ENCODE results near the gene CSNK2A3.

CSNK2A3 gene

GRCh38 chr11:11356842-11357241 is 3.8 kb upstream of the CSNK2A3 start:
- TF ChIP-seq EP300 (IDR thresholded peaks at IDR 0.05; ENCODE audit: borderline replicate concordance) (no peak), USF1 (IDR thresholded peaks at IDR 0.05) (no peak), NFIC (IDR thresholded peaks at IDR 0.05) (no peak)

GRCh38 chr11:11351042-11351586 is 1.9 kb downstream of the CSNK2A3 start:
- TF ChIP-seq RAD21 (IDR thresholded peaks at IDR 0.05; ENCODE audit: low read depth) = no peak
- no peak for TF ChIP-seq ZBTB7A (IDR thresholded peaks at IDR 0.05; ENCODE audit: low read depth)
- TF ChIP-seq MAX (IDR thresholded peaks at IDR 0.05) = no peak

GRCh38 chr11:11349870-11350337 is 3.1 kb downstream of the CSNK2A3 start:
- no peak for TF ChIP-seq CREB1 (IDR thresholded peaks at IDR 0.05; ENCODE audit: low read depth)
- no peak for TF ChIP-seq USF1 (IDR thresholded peaks at IDR 0.05)
- no peak for TF ChIP-seq TEAD4 (IDR thresholded peaks at IDR 0.05)
- TF ChIP-seq TAF1 (IDR thresholded peaks at IDR 0.05; ENCODE audit: low read depth) = no peak
- no peak for TF ChIP-seq EP300 (IDR thresholded peaks at IDR 0.05; ENCODE audit: borderline replicate concordance)
- TF ChIP-seq YY1 (IDR thresholded peaks at IDR 0.05; ENCODE audit: low read depth) = no peak
- no peak for TF ChIP-seq MAX (IDR thresholded peaks at IDR 0.05)
- TF ChIP-seq CEBPB (IDR thresholded peaks at IDR 0.05) = no peak
- TF ChIP-seq ZBTB7A (IDR thresholded peaks at IDR 0.05; ENCODE audit: low read depth) = no peak
- no peak for TF ChIP-seq FOXM1 (IDR thresholded peaks at IDR 0.05; ENCODE audit: borderline replicate concordance, low read depth)
- no peak for TF ChIP-seq TCF12 (IDR thresholded peaks at IDR 0.05; ENCODE audit: low read depth)
- TF ChIP-seq REST (IDR thresholded peaks at IDR 0.05; ENCODE audit: low read depth) = no peak
- no peak for TF ChIP-seq RAD21 (IDR thresholded peaks at IDR 0.05; ENCODE audit: low read depth)
- no peak for TF ChIP-seq EGR1 (IDR thresholded peaks at IDR 0.05)
- no peak for TF ChIP-seq NFIC (IDR thresholded peaks at IDR 0.05)

GRCh38 chr11:11349106-11349825 is 3.8 kb downstream of the CSNK2A3 start:
- no peak for TF ChIP-seq FOXM1 (IDR thresholded peaks at IDR 0.05; ENCODE audit: borderline replicate concordance, low read depth)
- TF ChIP-seq CREB1 (IDR thresholded peaks at IDR 0.05; ENCODE audit: low read depth) = no peak
- TF ChIP-seq CEBPB (IDR thresholded peaks at IDR 0.05) = no peak
- no peak for TF ChIP-seq EP300 (IDR thresholded peaks at IDR 0.05; ENCODE audit: borderline replicate concordance)
- no peak for TF ChIP-seq TAF1 (IDR thresholded peaks at IDR 0.05; ENCODE audit: low read depth)
- no peak for TF ChIP-seq ZBTB7A (IDR thresholded peaks at IDR 0.05; ENCODE audit: low read depth)

GRCh38 chr11:11348303-11348702 is 4.7 kb downstream of the CSNK2A3 start:
- TF ChIP-seq TAF1 (IDR thresholded peaks at IDR 0.05; ENCODE audit: low read depth) (no peak), CREB1 (IDR thresholded peaks at IDR 0.05; ENCODE audit: low read depth) (no peak), RAD21 (IDR thresholded peaks at IDR 0.05; ENCODE audit: low read depth) (no peak), USF1 (IDR thresholded peaks at IDR 0.05) (no peak), MAX (IDR thresholded peaks at IDR 0.05) (no peak), CEBPB (IDR thresholded peaks at IDR 0.05) (no peak)

GRCh38 chr11:11347592-11347991 is 5.5 kb downstream of the CSNK2A3 start:
- no peak for TF ChIP-seq YY1 (IDR thresholded peaks at IDR 0.05; ENCODE audit: low read depth)
- TF ChIP-seq MAX (IDR thresholded peaks at IDR 0.05) = no peak
- no peak for TF ChIP-seq REST (IDR thresholded peaks at IDR 0.05; ENCODE audit: low read depth)
- TF ChIP-seq EP300 (IDR thresholded peaks at IDR 0.05; ENCODE audit: borderline replicate concordance) = no peak
- no peak for TF ChIP-seq TAF1 (IDR thresholded peaks at IDR 0.05; ENCODE audit: low read depth)
- no peak for TF ChIP-seq TCF12 (IDR thresholded peaks at IDR 0.05; ENCODE audit: low read depth)
- TF ChIP-seq CREB1 (IDR thresholded peaks at IDR 0.05; ENCODE audit: low read depth) = no peak
- no peak for TF ChIP-seq FOXM1 (IDR thresholded peaks at IDR 0.05; ENCODE audit: borderline replicate concordance, low read depth)

Data from Ishikawa (cell line).